ENCODE measurements around the gene OSBPL3.

OSBPL3 gene

GRCh38 chr7:24923172-24923865, 56.7 kb downstream of the OSBPL3 start:
- H3K4me3 ChIP-seq (ENCODE audit: low read depth, low read length), result no peak overlapping the region
- TF ChIP-seq CTCF (IDR thresholded peaks at IDR 0.05; ENCODE audit: borderline replicate concordance, insufficient read depth, low read depth, low read length), result no peak

- no peak for TF ChIP-seq CTCF (IDR thresholded peaks at IDR 0.05; ENCODE audit: borderline replicate concordance, insufficient read depth, low read depth, low read length)
- no peak overlapping the region for H3K4me3 ChIP-seq (ENCODE audit: low read depth, low read length)
Measured at GRCh38 chr7:24922099-24922773, 57.7 kb downstream of the OSBPL3 start.

GRCh38 chr7:24921362-24921679, 58.7 kb downstream of the OSBPL3 start:
- no peak for TF ChIP-seq CTCF (IDR thresholded peaks at IDR 0.05; ENCODE audit: borderline replicate concordance, insufficient read depth, low read depth, low read length)
- H3K4me3 ChIP-seq (ENCODE audit: low read depth, low read length), result no peak overlapping the region

- TF ChIP-seq CTCF (IDR thresholded peaks at IDR 0.05; ENCODE audit: borderline replicate concordance, insufficient read depth, low read depth, low read length), result no peak
Measured at GRCh38 chr7:24920451-24921361, 59.3 kb downstream of the OSBPL3 start.

GRCh38 chr7:24917510-24918239, 62.3 kb downstream of the OSBPL3 start:
- no peak overlapping the region for H3K4me3 ChIP-seq (ENCODE audit: low read depth, low read length)
- no peak for TF ChIP-seq CTCF (IDR thresholded peaks at IDR 0.05; ENCODE audit: borderline replicate concordance, insufficient read depth, low read depth, low read length)

More at GRCh38 chr7:24920451-24921361, 59.3 kb downstream of the OSBPL3 start:
- H3K4me3 ChIP-seq (ENCODE audit: low read depth, low read length), result no peak overlapping the region

- no peak for TF ChIP-seq CTCF (IDR thresholded peaks at IDR 0.05; ENCODE audit: borderline replicate concordance, insufficient read depth, low read depth, low read length)
- no peak overlapping the region for H3K4me3 ChIP-seq (ENCODE audit: low read depth, low read length)
Measured at GRCh38 chr7:24916463-24917040, 63.4 kb downstream of the OSBPL3 start.
